ENCODE data around the gene NEB.

The NEB gene

DNA sequence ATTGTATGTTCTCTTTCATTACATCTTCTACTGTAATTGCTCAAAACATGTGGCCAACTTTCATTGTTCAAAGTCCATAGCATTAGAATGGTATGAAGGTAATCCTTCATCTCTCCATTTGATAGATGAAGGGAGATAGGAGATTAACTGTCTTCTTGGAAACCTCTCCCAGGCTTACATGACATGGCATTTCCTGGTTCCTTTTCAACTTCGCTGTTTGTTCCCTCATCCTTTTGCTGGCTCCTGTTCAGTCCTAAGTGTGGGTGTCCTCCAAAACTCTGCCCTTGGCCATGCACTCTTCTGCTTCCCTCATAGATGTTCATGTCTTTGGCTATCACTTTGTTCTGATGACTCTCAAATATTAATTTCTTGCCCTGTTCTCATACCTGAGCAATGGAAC, 13.8 kb downstream of the NEB start:
- TF ChIP-seq, protein P1, sequence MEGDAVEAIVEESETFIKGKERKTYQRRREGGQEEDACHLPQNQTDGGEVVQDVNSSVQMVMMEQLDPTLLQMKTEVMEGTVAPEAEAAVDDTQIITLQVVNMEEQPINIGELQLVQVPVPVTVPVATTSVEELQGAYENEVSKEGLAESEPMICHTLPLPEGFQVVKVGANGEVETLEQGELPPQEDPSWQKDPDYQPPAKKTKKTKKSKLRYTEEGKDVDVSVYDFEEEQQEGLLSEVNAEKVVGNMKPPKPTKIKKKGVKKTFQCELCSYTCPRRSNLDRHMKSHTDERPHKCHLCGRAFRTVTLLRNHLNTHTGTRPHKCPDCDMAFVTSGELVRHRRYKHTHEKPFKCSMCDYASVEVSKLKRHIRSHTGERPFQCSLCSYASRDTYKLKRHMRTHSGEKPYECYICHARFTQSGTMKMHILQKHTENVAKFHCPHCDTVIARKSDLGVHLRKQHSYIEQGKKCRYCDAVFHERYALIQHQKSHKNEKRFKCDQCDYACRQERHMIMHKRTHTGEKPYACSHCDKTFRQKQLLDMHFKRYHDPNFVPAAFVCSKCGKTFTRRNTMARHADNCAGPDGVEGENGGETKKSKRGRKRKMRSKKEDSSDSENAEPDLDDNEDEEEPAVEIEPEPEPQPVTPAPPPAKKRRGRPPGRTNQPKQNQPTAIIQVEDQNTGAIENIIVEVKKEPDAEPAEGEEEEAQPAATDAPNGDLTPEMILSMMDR (IDR thresholded peaks at IDR 0.05; ENCODE audit: unreplicated experiment in 3 of 3): no peak
- peaks cover 14% of the 10 kb centered on the region for H3K4me1 Mint-ChIP-seq

DNA sequence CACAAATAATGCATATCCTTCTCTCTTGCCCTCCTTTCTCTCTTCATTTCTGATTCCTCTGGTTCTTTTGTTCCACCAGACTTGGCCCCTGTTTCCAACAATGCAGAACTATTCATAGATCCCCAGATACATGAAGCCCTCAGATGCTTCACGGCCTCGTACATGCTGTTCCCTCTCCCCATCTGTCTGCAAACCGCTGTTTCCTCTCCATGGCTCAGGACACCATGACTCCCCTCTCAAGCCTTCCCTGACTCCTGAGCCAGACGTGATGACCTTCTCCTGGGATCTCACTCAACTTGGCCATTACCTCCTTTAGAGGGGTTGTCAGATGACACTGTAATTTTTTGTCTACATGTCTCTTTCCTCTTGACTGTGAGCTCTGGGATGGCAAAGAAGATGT, 15.5 kb downstream of the NEB start:
- Mint-ChIP-seq H3K9me3 (no peaks in the 10 kb centered on the region), H3K27me3 (ENCODE audit: low read depth) (peaks cover 4% of the 10 kb centered on the region), H3K4me1 (peaks cover 14% of the 10 kb centered on the region), H3K27ac (peak overlapping the region in 1 of 3 experiments; percentile 1), H3K36me3 (ENCODE audit: low read depth) (no peaks in the 10 kb centered on the region), H3K4me3 (no peak overlapping the region)
- TF ChIP-seq, protein P1 (IDR thresholded peaks at IDR 0.05; ENCODE audit: unreplicated experiment in 3 of 3): no peak

More for the DNA sequence above, 13.8 kb downstream of the NEB start:
- H3K36me3 Mint-ChIP-seq (ENCODE audit: low read depth): no peaks in the 10 kb centered on the region
- H3K4me3 Mint-ChIP-seq: no peak overlapping the region
- H3K27me3 Mint-ChIP-seq (ENCODE audit: low read depth): peaks cover 4% of the 10 kb centered on the region
- H3K9me3 Mint-ChIP-seq: no peaks in the 10 kb centered on the region
- H3K27ac Mint-ChIP-seq: no peak overlapping the region

DNA sequence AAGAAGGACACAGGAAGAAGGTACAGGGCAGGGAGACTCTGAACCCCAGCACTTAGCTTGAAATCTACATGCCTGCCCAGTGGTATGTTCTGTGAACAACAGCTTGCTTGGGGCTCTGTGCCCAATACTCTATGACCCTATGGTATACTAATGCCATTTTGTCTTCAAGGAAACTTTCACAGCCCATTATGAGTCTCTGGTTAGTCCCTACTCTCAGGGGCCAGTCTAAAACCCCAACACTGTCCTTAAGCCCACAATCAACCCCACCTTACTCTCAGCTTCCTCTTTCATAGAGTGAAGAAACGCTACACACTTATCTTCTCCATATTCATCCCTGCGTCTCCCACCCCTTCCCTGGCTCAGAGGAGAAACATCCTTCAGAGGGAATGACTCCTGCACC, 16.0 kb downstream of the NEB start:
- H3K4me3 Mint-ChIP-seq: no peak overlapping the region
- H3K27me3 Mint-ChIP-seq (ENCODE audit: low read depth): peaks cover 4% of the 10 kb centered on the region
- H3K27ac Mint-ChIP-seq: peak overlapping the region in 1 of 3 experiments; percentile 1
- H3K4me1 Mint-ChIP-seq: peaks cover 14% of the 10 kb centered on the region
- no peaks in the 10 kb centered on the region for H3K36me3 Mint-ChIP-seq (ENCODE audit: low read depth)
- TF ChIP-seq, protein P1 (IDR thresholded peaks at IDR 0.05; ENCODE audit: unreplicated experiment in 3 of 3): no peak
- no peaks in the 10 kb centered on the region for H3K9me3 Mint-ChIP-seq

DNA sequence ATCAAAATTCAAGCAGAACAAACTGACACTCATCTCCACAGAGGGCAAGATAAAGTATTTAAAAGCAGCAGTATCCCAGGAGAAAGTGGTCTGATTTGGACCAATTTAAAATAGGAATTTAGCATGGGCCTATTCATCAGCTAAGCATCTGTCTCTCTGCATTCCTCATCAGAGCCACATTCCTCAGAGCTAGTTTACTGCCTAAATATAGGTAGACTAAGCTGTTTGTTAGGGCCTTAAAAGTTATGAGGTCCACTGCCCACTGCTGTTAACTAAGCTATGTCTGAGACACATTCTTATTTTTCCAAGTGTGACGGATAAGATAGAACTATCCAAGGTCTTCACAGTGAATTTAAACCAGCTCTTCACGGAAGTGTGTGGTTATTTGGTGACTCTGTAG, 17.6 kb downstream of the NEB start:
- Mint-ChIP-seq H3K4me1 (peaks cover 14% of the 10 kb centered on the region), H3K4me3 (no peak overlapping the region), H3K9me3 (no peaks in the 10 kb centered on the region), H3K36me3 (ENCODE audit: low read depth) (no peaks in the 10 kb centered on the region), H3K27ac (no peak overlapping the region), H3K27me3 (ENCODE audit: low read depth) (peaks cover 4% of the 10 kb centered on the region)
- TF ChIP-seq, protein P1 (IDR thresholded peaks at IDR 0.05; ENCODE audit: unreplicated experiment in 3 of 3): no peak

DNA sequence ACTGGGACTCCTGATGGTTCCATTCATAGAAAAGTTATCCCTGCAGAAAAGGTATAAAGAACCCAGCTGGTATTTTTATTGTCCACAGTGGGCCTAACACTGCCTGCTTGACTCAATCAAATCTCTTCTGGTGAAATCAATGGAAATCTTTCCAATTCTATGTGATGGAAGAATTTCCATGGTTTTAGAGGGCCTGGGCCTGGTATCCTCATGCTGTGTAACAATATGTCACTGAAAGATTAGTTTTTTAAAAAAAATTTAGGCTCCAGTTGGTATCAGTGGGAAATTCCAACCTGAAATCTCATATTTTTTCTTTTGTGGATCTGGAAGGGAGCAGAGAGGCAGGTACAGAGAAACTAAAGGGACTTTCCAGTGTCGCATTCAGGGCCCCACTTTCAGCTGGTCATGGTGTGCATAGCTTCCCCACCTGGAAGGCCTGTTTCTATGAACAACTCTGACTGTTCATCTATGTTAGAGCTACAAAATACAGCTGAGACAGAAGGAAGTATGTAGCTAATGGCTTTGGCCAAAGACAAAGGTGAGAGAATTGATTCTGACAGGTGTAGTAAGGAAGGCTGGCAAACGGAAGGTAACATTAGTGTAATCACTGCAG, 20.9 kb downstream of the NEB start:
- TF ChIP-seq, protein P1 (IDR thresholded peaks at IDR 0.05; ENCODE audit: unreplicated experiment in 3 of 3): no peak
- peaks cover 14% of the 10 kb centered on the region for H3K4me1 Mint-ChIP-seq
- H3K27me3 Mint-ChIP-seq (ENCODE audit: low read depth): no peaks in the 10 kb centered on the region
- H3K4me3 Mint-ChIP-seq: no peak overlapping the region
- H3K36me3 Mint-ChIP-seq (ENCODE audit: low read depth): no peaks in the 10 kb centered on the region
- H3K9me3 Mint-ChIP-seq: no peaks in the 10 kb centered on the region
- H3K27ac Mint-ChIP-seq: no peak overlapping the region

DNA sequence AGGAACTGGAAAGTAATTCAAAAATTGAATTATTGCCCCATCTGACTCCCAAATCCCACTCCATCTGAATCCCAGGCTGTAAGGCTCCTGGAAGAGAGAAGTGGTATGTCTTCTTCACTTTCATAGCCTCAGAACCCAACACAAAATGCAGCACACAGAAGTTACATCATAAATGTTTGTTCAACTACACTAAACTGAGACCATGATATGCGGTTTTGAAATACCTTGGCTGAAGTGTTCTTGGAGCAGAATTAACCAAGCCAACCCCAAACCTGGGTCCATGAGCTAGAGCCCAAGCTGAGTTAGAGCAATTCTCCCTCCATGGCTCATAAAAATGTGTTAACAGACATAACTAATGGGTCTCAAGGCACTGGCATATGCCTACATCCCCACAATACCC, 23.3 kb downstream of the NEB start:
- Mint-ChIP-seq H3K9me3 (no peaks in the 10 kb centered on the region), H3K27ac (no peak overlapping the region)
- TF ChIP-seq, protein P1 (IDR thresholded peaks at IDR 0.05; ENCODE audit: unreplicated experiment in 3 of 3): no peak

More for the DNA sequence above, 23.3 kb downstream of the NEB start:
- Mint-ChIP-seq H3K4me3 (no peak overlapping the region), H3K4me1 (no peaks in the 10 kb centered on the region), H3K36me3 (ENCODE audit: low read depth) (no peaks in the 10 kb centered on the region), H3K27me3 (ENCODE audit: low read depth) (no peaks in the 10 kb centered on the region)

Measured in nephron (organoid).